ENCODE measurements around the gene RNF223. TPM values are rescaled to one million over a fixed set of nuclear protein-coding genes. Genes with fewer than 3 reads are reported as not detected.

RNF223 gene
- total and polyA plus RNA-seq, 10 donors, result not detected

- peak; percentile 92 for DNase-seq
- 3 to 6% (median 4%) methylated on average over 46 to 98 of the region's 99 CpGs for WGBS, 5 donors
- no peak for TF ChIP-seq POLR2A (IDR thresholded peaks at IDR 0.05)
- TF ChIP-seq CTCF (IDR thresholded peaks at IDR 0.05 in 8 of 11, conservative IDR thresholded peaks at IDR 0.05 in 3 of 11), result peak in 4 of 11 experiments; percentile 14 to 20 (median 18)
- peak; percentile 22 to 68 (median 59) for TF ChIP-seq POLR2AphosphoS5 (IDR thresholded peaks at IDR 0.05)
- intact Hi-C loops (cut with DNase I; ENCODE audit: low total_unique reads), result no loop called here
- Histone ChIP-seq H3K36me3 (peaks cover 0 to 11% (median 0%) of the 10 kb centered on the region in 6 donors), H3K9me3 (peaks cover 0 to 3% (median 0%) of the 10 kb centered on the region in 8 donors), H3K4me3 (peak overlapping the region; percentile 22 to 67 (median 40)), H3K27me3 (replicated peaks in 1 of 7) (peaks cover 0 to 54% (median 16%) of the 10 kb centered on the region in 7 donors), H3K27ac (no peak overlapping the region), H3K4me1 (peaks cover 13 to 29% (median 22%) of the 10 kb centered on the region in 6 donors)
Observed at GRCh38 chr1:1040004-1040991, 33.8 kb downstream of the RNF223 start.

- 20 to 36% (median 28%) methylated on average over 16 to 17 of the region's 17 CpGs for WGBS, 5 donors
Observed at GRCh38 chr1:1039145-1039910, 34.8 kb downstream of the RNF223 start.

GRCh38 chr1:1038694-1039093, 35.4 kb downstream of the RNF223 start:
- Histone ChIP-seq H3K4me3 (no peak overlapping the region), H3K36me3 (peaks cover 0 to 3% (median 0%) of the 10 kb centered on the region in 6 donors), H3K27me3 (replicated peaks in 1 of 7) (peaks cover 2 to 70% (median 27%) of the 10 kb centered on the region in 7 donors), H3K9me3 (peaks cover 0 to 3% (median 0%) of the 10 kb centered on the region in 8 donors), H3K27ac (no peak overlapping the region), H3K4me1 (peaks cover 13 to 40% (median 29%) of the 10 kb centered on the region in 6 donors)
- intact Hi-C loops (cut with DNase I; ENCODE audit: low total_unique reads), result no loop called here
- 57 to 74% (median 70%) methylated on average over 6 of the region's 6 CpGs for WGBS, 5 donors
- no peak for TF ChIP-seq POLR2AphosphoS5 (IDR thresholded peaks at IDR 0.05)
- TF ChIP-seq CTCF (IDR thresholded peaks at IDR 0.05 in 8 of 11, conservative IDR thresholded peaks at IDR 0.05 in 3 of 11), result no peak
- no peak for TF ChIP-seq POLR2A (IDR thresholded peaks at IDR 0.05)
- no peak for DNase-seq

More at GRCh38 chr1:1039145-1039910, 34.8 kb downstream of the RNF223 start:
- no peak for DNase-seq
- H3K27ac ChIP-seq, result no peak overlapping the region
- peak overlapping the region in 4 of 8 donors; percentile 40 to 67 (median 47) for H3K4me3 ChIP-seq
- intact Hi-C loops (cut with DNase I; ENCODE audit: low total_unique reads), result no loop called here
- peaks cover under 1 to 64% (median 21%) of the 10 kb centered on the region in 7 donors for H3K27me3 ChIP-seq (replicated peaks in 1 of 7)
- no peak for TF ChIP-seq CTCF (IDR thresholded peaks at IDR 0.05 in 8 of 11, conservative IDR thresholded peaks at IDR 0.05 in 3 of 11)
- no peak for TF ChIP-seq POLR2AphosphoS5 (IDR thresholded peaks at IDR 0.05)
- TF ChIP-seq POLR2A (IDR thresholded peaks at IDR 0.05), result no peak
- peaks cover 0 to 5% (median 0%) of the 10 kb centered on the region in 6 donors for H3K36me3 ChIP-seq
- peaks cover 13 to 34% (median 23%) of the 10 kb centered on the region in 6 donors for H3K4me1 ChIP-seq
- H3K9me3 ChIP-seq, result peaks cover 0 to 3% (median 0%) of the 10 kb centered on the region in 8 donors

Measured in spleen (tissue), 11 donors.